ENCODE results near the gene INHA.

The INHA gene

GRCh38 chr2:219570924-219571310 is 1.2 kb upstream of the INHA start:
- TF ChIP-seq CTCF (IDR thresholded peaks at IDR 0.05; ENCODE audit: control extremely low read depth, extremely low read depth, low read depth, missing control alignments) = no peak
- ChIA-PET CTCF (interaction anchor here (1.0 to 3.1 kb wide), 3 partner anchors 10 to 29 kb away, joined by 3 to 18 read pairs (median 3); no protein-coding TSS in a partner anchor), POLR2A (no interaction called here)
- no peak for DNase-seq (ENCODE audit: extremely low spot score)

- POLR2A ChIA-PET = no interaction called here
- DNase-seq (ENCODE audit: extremely low spot score) = no peak
- CTCF ChIA-PET = interaction anchor here (0.7 to 3.1 kb wide), 4 partner anchors 11 to 29 kb away, joined by 3 to 18 read pairs (median 3); no protein-coding TSS in a partner anchor
- no peak for TF ChIP-seq CTCF (IDR thresholded peaks at IDR 0.05; ENCODE audit: control extremely low read depth, extremely low read depth, low read depth, missing control alignments)
Measured at GRCh38 chr2:219571311-219572236, 536 bp upstream of the INHA start, which contains the start of gene OBSL1. OBSL1 (minus strand) TSS chr2:219571539; CDS start chr2:219571232, 307 bp downstream.

GRCh38 chr2:219573166-219573565 is 1.1 kb downstream of the INHA start:
- POLR2A ChIA-PET = no interaction called here
- TF ChIP-seq CTCF (IDR thresholded peaks at IDR 0.05; ENCODE audit: control extremely low read depth, extremely low read depth, low read depth, missing control alignments) = no peak
- DNase-seq (ENCODE audit: extremely low spot score) = no peak
- CTCF ChIA-PET = interaction anchor here (5.6 kb wide), 1 partner anchor 12 kb away, joined by 38 read pairs; no protein-coding TSS in a partner anchor

GRCh38 chr2:219574484-219575311 is 2.6 kb downstream of the INHA start:
- no peak for TF ChIP-seq CTCF (IDR thresholded peaks at IDR 0.05; ENCODE audit: control extremely low read depth, extremely low read depth, low read depth, missing control alignments)
- ChIA-PET CTCF (interaction anchor here (5.6 kb wide), 1 partner anchor 14 kb away, joined by 38 read pairs; no protein-coding TSS in a partner anchor), POLR2A (no interaction called here)
- DNase-seq (ENCODE audit: extremely low spot score) = no peak

- no peak for TF ChIP-seq CTCF (IDR thresholded peaks at IDR 0.05; ENCODE audit: control extremely low read depth, extremely low read depth, low read depth, missing control alignments)
- CTCF ChIA-PET = interaction anchor here (5.6 kb wide), 1 partner anchor 15 kb away, joined by 38 read pairs; no protein-coding TSS in a partner anchor
- POLR2A ChIA-PET = no interaction called here
- DNase-seq (ENCODE audit: extremely low spot score) = no peak
Measured at GRCh38 chr2:219575566-219576504, 3.7 kb downstream of the INHA start.

Data from GM10248 (cell line).